HFF-Myc (cell line): ENCODE measurements around the gene FAM81A.
"Not testable (repeated sequence)": the region's sequence is repeated elsewhere in the genome, so short reads cannot be mapped to it uniquely, and the experiment has no call there.

Experiments
- DNase-seq: peaks from one replicate; pipeline ENCODE4 v3.0.0-alpha.2; 2011; ENCODE audit warnings: low read depth; ENCODE audit errors: extremely low read depth
- H3K4me3 ChIP-seq: replicated peaks from 2 replicates; pipeline ENCODE4 v1.5.1; 2011; ENCODE audit warnings: low read depth, mild to moderate bottlenecking, control low read depth, low read length
- TF ChIP-seq, protein P1 (sequence below): IDR thresholded peaks from 2 replicates; pipeline ENCODE4 v1.5.1; 2012; ENCODE audit warnings: mild to moderate bottlenecking, low read depth, low read length, control low read depth; ENCODE audit errors: missing control alignments

FAM81A gene

GRCh38 chr15:59485036-59485435, 47.0 kb downstream of the FAM81A start:
- H3K4me3 ChIP-seq = no peak overlapping the region
- DNase-seq = no peak
- TF ChIP-seq, protein P1, sequence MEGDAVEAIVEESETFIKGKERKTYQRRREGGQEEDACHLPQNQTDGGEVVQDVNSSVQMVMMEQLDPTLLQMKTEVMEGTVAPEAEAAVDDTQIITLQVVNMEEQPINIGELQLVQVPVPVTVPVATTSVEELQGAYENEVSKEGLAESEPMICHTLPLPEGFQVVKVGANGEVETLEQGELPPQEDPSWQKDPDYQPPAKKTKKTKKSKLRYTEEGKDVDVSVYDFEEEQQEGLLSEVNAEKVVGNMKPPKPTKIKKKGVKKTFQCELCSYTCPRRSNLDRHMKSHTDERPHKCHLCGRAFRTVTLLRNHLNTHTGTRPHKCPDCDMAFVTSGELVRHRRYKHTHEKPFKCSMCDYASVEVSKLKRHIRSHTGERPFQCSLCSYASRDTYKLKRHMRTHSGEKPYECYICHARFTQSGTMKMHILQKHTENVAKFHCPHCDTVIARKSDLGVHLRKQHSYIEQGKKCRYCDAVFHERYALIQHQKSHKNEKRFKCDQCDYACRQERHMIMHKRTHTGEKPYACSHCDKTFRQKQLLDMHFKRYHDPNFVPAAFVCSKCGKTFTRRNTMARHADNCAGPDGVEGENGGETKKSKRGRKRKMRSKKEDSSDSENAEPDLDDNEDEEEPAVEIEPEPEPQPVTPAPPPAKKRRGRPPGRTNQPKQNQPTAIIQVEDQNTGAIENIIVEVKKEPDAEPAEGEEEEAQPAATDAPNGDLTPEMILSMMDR = no peak

DNA sequence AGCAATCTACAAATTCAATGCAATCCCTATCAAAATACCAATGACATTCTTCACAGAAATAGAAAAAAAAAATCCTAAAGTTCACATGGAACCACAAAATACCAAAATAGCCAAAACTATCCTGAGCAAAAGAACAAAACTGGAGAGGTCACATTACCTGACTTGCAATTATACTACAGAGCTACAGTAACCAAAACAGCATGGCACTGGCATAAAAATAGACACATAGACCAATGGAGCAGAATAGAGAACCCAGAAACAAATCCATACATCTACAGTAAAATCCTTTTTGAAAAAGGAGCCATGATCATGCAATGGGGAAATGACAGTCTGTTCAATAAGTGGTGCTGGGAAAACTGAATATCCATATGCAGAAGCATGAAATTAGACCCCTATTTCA, 51.5 kb downstream of the FAM81A start:
- DNase-seq, H3K4me3 ChIP-seq: not testable (repeated sequence)

- no peak for DNase-seq
- H3K4me3 ChIP-seq = no peak overlapping the region
- TF ChIP-seq, protein P1 = no peak
Observed at GRCh38 chr15:59491062-59491461, 53.1 kb downstream of the FAM81A start.

GRCh38 chr15:59492389-59493377, 54.7 kb downstream of the FAM81A start:
- TF ChIP-seq, protein P1 = peak; percentile 75
- DNase-seq = peak; percentile 32
- no peak overlapping the region for H3K4me3 ChIP-seq

DNA sequence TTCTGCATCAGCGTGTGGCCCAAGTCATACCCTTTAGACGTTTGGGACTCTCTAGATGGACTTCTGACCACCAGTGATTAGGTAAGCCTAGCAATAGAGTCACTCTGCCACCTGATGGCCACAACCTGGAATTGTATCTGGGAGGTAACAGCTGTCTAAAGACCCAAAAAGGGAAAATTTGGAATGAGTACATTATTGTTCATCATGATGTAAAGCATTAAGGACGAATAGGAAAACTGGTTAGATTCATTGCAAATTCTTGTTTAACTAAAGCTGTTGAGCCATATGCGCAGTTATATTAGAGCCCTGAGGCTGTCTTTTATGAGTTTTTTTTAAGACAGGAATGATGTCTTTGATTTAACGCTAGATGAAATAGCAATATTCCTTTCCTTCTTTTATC, 63.6 kb downstream of the FAM81A start:
- H3K4me3 ChIP-seq = no peak overlapping the region
- TF ChIP-seq, protein P1 = peak; percentile 66
- DNase-seq = peak; percentile 48

DNA sequence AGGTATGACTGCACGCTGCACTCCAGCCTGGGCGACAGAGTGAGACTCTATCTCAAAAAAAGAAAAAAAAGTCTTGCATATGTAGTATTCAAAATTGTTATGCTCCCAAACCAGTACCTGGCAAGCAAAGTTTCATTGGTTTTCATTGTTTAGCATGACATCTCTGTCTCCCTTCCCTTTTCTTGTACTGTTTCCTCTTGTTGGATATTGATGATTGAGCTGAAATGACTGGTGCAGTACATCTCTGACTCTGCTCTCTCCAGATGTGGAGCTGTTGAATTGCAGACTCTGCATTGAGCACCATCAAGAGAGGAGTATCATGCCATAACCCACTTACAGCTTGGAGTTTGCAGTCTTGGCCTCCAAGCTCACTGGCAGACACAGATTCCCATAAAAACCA, 77.2 kb downstream of the FAM81A start:
- DNase-seq = no peak
- TF ChIP-seq, protein P1 = no peak
- no peak overlapping the region for H3K4me3 ChIP-seq

GRCh38 chr15:59516655-59517461, 78.9 kb downstream of the FAM81A start:
- DNase-seq = no peak

More at GRCh38 chr15:59516655-59517461, 78.9 kb downstream of the FAM81A start:
- TF ChIP-seq, protein P1 = no peak
- no peak overlapping the region for H3K4me3 ChIP-seq
